Measurements from ENCODE around the gene SMCHD1.

DNA sequence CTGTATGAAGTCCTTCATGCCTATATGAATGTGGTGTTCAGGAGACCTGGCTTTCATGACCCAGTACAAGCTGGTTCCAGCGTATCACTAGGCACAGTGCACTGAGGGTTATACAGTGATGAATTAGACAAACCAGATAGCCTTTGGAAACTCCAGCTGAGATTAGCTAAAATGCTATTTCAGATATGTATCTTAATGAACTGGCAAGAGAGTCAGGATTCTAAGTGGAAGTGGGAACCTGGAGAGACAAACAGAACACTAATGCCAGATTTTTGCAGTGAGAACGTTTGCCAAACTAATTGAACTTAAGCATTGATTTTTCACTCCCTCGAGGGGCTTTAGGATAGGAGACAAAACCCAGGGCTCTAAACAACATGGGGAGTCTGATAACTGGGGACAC lies 125.2 kb downstream of the SMCHD1 start:
- no peak for TF ChIP-seq POLR2AphosphoS5 (IDR thresholded peaks at IDR 0.05; ENCODE audit: low read depth)
- no peak for TF ChIP-seq CTCF (IDR thresholded peaks at IDR 0.05; ENCODE audit: insufficient read depth, low read length)
- TF ChIP-seq, protein P1, sequence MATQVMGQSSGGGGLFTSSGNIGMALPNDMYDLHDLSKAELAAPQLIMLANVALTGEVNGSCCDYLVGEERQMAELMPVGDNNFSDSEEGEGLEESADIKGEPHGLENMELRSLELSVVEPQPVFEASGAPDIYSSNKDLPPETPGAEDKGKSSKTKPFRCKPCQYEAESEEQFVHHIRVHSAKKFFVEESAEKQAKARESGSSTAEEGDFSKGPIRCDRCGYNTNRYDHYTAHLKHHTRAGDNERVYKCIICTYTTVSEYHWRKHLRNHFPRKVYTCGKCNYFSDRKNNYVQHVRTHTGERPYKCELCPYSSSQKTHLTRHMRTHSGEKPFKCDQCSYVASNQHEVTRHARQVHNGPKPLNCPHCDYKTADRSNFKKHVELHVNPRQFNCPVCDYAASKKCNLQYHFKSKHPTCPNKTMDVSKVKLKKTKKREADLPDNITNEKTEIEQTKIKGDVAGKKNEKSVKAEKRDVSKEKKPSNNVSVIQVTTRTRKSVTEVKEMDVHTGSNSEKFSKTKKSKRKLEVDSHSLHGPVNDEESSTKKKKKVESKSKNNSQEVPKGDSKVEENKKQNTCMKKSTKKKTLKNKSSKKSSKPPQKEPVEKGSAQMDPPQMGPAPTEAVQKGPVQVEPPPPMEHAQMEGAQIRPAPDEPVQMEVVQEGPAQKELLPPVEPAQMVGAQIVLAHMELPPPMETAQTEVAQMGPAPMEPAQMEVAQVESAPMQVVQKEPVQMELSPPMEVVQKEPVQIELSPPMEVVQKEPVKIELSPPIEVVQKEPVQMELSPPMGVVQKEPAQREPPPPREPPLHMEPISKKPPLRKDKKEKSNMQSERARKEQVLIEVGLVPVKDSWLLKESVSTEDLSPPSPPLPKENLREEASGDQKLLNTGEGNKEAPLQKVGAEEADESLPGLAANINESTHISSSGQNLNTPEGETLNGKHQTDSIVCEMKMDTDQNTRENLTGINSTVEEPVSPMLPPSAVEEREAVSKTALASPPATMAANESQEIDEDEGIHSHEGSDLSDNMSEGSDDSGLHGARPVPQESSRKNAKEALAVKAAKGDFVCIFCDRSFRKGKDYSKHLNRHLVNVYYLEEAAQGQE (IDR thresholded peaks at IDR 0.05; ENCODE audit: insufficient replicate concordance, low read depth) = no peak
- no peak for TF ChIP-seq SPI1 (IDR thresholded peaks at IDR 0.05; ENCODE audit: borderline replicate concordance, low read depth)

All from HL-60 (cell line).